Body of pancreas (tissue), 4 donors: Measurements from ENCODE around the gene GIGYF1. TPM values are rescaled to one million over a fixed set of nuclear protein-coding genes. Genes with fewer than 3 reads are reported as not detected.

Source experiments
- ATAC-seq: fragments of 150-250 bp; one replicate; pipeline ENCODE4 v1.9.1; 2016
- DNase-seq, 4 donors: peaks; one replicate each; pipeline ENCODE4 v3.0.0-alpha.2; 2019
- H3K27ac ChIP-seq, 4 donors: fragments of 200-600 bp; sonication (generic); 1 replicate in 3 of 4; 2 replicates in 1 of 4; pipeline versions ENCODE4 v1.5.1 to v1.6.1; 2016 to 2019; ENCODE audit warnings: mild to moderate bottlenecking in 1 of 4, mixed read lengths in 1 of 4, moderate library complexity in 1 of 4
- H3K27me3 ChIP-seq, 2 donors: fragments of 200-600 bp; sonication (generic); one replicate each; pipeline ENCODE4 v1.6.0; 2016; ENCODE audit warnings: mild to moderate bottlenecking in 1 of 2
- H3K36me3 ChIP-seq, 2 donors: fragments of 200-600 bp; sonication (generic); replicated peaks in 1 of 2; 2 replicates each; pipeline ENCODE4 v1.5.1; 2016; ENCODE audit warnings: low read depth in 2 of 2; ENCODE audit not compliant: insufficient read depth in 1 of 2
- H3K4me1 ChIP-seq: fragments of 200-600 bp; sonication (generic); one replicate; pipeline ENCODE4 v1.6.0; 2016
- H3K4me3 ChIP-seq, 2 donors: fragments of 200-600 bp; sonication (generic); 1 replicate in 1 of 2; 2 replicates in 1 of 2; pipeline ENCODE4 v1.5.1; 2016 to 2019
- H3K9me3 ChIP-seq, 3 donors: fragments of 200-600 bp; sonication (generic); 1 replicate in 2 of 3; 2 replicates in 1 of 3; pipeline ENCODE4 v1.5.1; 2016
- POLR2A ChIP-seq, 3 donors: fragments of 450-650 bp; IDR thresholded peaks; one replicate each; pipeline ENCODE4 v1.6.1; 2016; ENCODE audit warnings: antibody characterized with exemption in 3 of 3, mild to moderate bottlenecking in 2 of 3
- WGBS, 2 donors: methylation state at CpG; one replicate each; pipeline ENCODE4 v1.1.5; 2017; 5-methylcytosine and 5-hydroxymethylcytosine counted together
- intact Hi-C: fragments of 100-400 bp; cut with DNase I; formaldehyde crosslinking; loops from one replicate; pipeline ENCODE4 v1.15.1; 2023
- total RNA-seq, 2 donors: library from RNA; depleted of rRNA; stranded (reverse); fragments of >200 nt; gene quantifications; one replicate each; pipeline ENCODE4 v1.1.0, GENCODE V29; 2016
- TF ChIP-seq, protein P1 (sequence below), 7 experiments: fragments of 450-650 bp in 4 of 7; fragments of 200-600 bp in 3 of 7; sonication (generic) in 3 of 7; IDR thresholded peaks; one replicate each; pipeline ENCODE4 v1.5.1; 2016 to 2019; ENCODE audit warnings: antibody characterized with exemption in 7 of 7

GIGYF1 gene
- total RNA-seq, 2 donors from 2014 or later = 25.2 to 49.4 TPM

DNA sequence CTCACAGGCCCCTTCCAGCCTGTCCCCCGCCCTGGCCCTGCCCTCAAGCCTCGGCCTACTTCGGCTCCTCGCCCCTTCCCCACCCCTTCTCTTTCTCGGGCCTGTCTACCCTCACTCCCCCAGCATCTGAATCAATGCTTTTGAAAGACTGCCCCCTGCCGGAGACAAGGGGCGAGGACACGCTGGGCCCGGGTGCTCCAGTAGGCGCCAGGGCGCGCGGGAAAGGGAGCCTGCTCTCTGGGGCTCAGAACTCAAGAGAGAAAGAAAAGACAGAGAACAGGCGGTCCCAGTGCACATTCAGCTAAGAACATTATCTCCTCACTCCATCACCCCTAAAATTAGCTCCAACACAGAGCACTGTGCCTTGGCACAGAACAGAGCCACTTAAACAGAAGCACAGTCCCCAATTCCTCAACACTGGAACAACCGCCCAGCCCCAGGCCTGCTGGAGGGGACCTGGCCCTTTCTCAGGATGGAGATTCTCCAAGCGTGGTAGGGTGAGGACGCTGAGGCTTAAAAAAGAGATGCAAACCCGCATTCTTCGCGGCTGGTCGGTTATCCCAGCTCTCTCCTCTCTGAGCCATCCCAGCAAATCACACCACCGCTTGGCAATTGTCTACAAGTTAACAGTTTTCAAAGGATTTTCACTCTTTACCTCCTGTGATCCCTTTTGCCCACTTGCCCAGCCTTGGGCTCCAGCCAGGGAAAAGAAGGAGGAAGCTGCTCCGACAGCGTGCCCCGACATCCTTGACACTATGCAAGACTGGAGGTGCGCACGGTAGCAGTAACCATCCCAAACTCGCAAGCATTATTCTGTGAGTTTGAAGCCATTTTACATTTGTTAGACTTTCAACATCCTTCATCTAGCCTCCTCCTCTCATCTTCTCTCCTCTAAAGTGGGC is 2.1 kb downstream of the GIGYF1 start:
- no peak for TF ChIP-seq POLR2A (IDR thresholded peaks at IDR 0.05)
- TF ChIP-seq, protein P1, sequence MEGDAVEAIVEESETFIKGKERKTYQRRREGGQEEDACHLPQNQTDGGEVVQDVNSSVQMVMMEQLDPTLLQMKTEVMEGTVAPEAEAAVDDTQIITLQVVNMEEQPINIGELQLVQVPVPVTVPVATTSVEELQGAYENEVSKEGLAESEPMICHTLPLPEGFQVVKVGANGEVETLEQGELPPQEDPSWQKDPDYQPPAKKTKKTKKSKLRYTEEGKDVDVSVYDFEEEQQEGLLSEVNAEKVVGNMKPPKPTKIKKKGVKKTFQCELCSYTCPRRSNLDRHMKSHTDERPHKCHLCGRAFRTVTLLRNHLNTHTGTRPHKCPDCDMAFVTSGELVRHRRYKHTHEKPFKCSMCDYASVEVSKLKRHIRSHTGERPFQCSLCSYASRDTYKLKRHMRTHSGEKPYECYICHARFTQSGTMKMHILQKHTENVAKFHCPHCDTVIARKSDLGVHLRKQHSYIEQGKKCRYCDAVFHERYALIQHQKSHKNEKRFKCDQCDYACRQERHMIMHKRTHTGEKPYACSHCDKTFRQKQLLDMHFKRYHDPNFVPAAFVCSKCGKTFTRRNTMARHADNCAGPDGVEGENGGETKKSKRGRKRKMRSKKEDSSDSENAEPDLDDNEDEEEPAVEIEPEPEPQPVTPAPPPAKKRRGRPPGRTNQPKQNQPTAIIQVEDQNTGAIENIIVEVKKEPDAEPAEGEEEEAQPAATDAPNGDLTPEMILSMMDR (IDR thresholded peaks at IDR 0.05) = peak; percentile 82 to 94 (median 87)
- H3K9me3 ChIP-seq = no peaks in the 10 kb centered on the region
- H3K4me1 ChIP-seq = peaks cover 56% of the 10 kb centered on the region
- 28 to 29% methylated on average over 27 to 28 of the region's 28 CpGs for WGBS, 2 donors
- ATAC-seq (peak; percentile 64), DNase-seq (peak; percentile 77 to 81 (median 78))
- no peaks in the 10 kb centered on the region for H3K27me3 ChIP-seq
- H3K27ac ChIP-seq = peak overlapping the region in 1 of 4 donors; percentile 30
- peaks cover 0 to 12% of the 10 kb centered on the region in 2 donors for H3K36me3 ChIP-seq
- no peak overlapping the region for H3K4me3 ChIP-seq
- intact Hi-C loops = no loop called here

DNA sequence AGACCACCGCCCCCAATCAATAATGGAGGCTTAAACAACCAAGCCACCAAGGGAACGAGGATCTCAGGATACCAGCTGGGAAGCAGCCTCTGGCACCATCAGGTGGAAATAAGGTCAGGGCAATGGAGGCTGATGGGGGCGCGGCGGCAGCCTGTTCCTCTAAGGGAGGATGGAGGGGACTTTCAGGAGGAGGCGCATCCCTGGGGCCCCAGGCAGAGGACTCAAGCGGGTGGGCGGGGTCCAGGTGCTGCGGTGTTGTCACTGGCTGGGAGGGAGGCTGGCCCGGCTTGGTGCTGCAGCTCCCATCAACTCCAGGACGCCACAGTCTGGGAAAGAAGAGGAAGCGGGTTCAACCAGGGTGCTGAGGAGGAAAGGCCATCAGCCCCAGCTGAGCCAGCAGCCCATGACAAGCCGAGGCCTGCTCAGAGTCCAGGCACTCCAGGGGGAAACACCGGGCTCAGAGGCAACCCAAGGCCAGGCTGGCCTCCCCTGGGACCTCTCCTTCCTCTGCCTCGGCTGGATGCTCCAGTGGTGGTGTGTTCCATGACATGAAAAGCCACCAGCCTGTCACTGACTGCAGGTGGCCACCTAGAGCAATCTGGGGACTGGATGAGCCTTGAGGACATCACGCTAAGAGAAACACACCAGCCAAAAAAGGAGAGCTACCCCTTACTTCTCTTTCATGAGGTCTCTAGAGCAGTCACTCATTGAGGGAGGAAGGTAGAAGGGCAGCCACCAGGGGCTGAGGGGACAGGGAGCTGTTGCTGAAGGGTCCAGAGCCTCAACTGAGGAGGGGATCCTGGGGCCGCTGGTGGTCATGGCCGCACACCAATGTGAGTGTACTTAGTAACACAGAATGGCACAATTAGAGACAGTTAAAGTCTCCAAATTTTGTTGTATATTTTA is 4.6 kb downstream of the GIGYF1 start:
- Histone ChIP-seq H3K9me3 (no peaks in the 10 kb centered on the region), H3K27ac (no peak overlapping the region), H3K4me1 (peaks cover 52% of the 10 kb centered on the region), H3K36me3 (peaks cover 6 to 30% of the 10 kb centered on the region in 2 donors), H3K4me3 (no peak overlapping the region), H3K27me3 (no peaks in the 10 kb centered on the region)
- intact Hi-C loops = loop anchor here (10.0 kb wide), 1 partner anchor 215 kb away; the partner anchor contains the start of gene TSC22D4
- WGBS, 2 donors = 83 to 86% methylated on average over 9 to 17 of the region's 18 CpGs
- TF ChIP-seq, protein P1 (IDR thresholded peaks at IDR 0.05) = no peak
- no peak for TF ChIP-seq POLR2A (IDR thresholded peaks at IDR 0.05)
- no peak for DNase-seq
- no peak for ATAC-seq

DNA sequence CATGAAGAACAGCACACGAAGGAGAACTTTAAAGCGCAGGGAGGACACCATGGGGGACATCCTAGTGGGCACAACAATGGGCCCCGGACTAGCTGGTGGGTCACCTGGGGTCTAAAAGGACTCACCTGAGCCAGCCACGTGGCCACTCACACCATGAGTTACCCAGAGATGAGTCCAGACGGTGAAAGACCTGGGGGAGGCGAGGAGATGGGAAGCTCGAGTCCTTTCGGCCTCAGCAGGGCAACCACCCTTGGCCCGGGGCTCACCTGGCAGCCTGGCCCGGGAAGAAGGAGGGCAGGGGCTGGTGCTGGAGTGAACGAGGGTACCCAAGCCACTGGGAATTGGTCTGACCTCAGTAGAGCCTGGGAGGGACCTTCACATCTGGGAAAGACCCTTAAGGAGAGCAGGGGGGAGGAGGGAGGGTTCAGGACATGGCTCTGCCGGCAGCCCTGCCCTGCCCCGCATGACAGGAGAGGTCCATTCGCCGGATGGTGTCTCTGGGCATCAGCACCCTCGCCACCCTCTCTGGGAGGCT is 5.7 kb downstream of the GIGYF1 start:
- H3K4me1 ChIP-seq = peaks cover 51% of the 10 kb centered on the region
- no peak overlapping the region for H3K4me3 ChIP-seq
- TF ChIP-seq, protein P1 (IDR thresholded peaks at IDR 0.05) = no peak
- TF ChIP-seq POLR2A (IDR thresholded peaks at IDR 0.05) = no peak
- ATAC-seq = no peak
- no peak overlapping the region for H3K27ac ChIP-seq
- H3K9me3 ChIP-seq = no peaks in the 10 kb centered on the region
- intact Hi-C loops = loop anchor here (10.0 kb wide), 1 partner anchor 214 kb away; the partner anchor contains the start of gene TSC22D4
- H3K36me3 ChIP-seq = peaks cover 10 to 41% of the 10 kb centered on the region in 2 donors
- no peaks in the 10 kb centered on the region for H3K27me3 ChIP-seq
- WGBS, 2 donors = 77 to 85% methylated on average over 15 to 16 of the region's 16 CpGs
- no peak for DNase-seq

DNA sequence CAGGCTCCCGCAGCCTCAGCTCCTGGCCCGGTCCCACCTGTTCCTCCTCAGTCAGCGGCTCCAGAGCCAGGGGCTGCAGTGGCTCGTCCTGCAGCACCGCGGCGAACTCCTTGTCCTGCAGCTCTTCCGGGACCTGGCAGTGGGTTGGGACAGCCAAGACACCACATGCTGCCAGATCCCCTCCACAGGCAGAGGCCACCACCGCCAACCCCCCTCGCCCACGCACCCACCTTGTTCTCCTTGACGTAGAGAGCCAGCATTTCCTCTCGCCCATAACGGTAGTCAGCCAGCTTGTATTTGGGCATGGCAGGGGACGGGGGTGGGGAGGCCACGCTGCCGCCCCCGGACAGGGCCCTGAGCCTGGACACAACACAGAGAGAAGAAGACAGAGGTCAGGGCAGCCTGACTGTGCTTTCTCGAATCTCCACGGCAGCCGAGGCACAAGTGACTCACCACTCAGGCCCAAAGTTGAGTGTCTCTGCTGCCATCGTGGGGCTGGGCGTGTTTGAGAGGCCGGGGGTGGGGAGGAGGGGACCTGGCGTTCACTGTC is 6.2 kb downstream of the GIGYF1 start:
- DNase-seq (no peak), ATAC-seq (no peak)
- Histone ChIP-seq H3K27me3 (no peaks in the 10 kb centered on the region), H3K4me3 (no peak overlapping the region), H3K4me1 (peaks cover 46% of the 10 kb centered on the region), H3K27ac (no peak overlapping the region), H3K36me3 (peaks cover 10 to 46% of the 10 kb centered on the region in 2 donors), H3K9me3 (no peaks in the 10 kb centered on the region)
- 78 to 80% methylated on average over 19 to 24 of the region's 25 CpGs for WGBS, 2 donors
- TF ChIP-seq POLR2A (IDR thresholded peaks at IDR 0.05) = no peak
- TF ChIP-seq, protein P1 (IDR thresholded peaks at IDR 0.05) = no peak
- intact Hi-C loops = loop anchor here (10.0 kb wide), 1 partner anchor 213 kb away; the partner anchor contains the start of gene TSC22D4
